H1 (cell line): Measurements from ENCODE around the gene SLC41A1. TPM values are rescaled to one million over a fixed set of nuclear protein-coding genes. Genes with fewer than 3 reads are reported as not detected.

Experiments
- ATF2 ChIP-seq: IDR thresholded peaks from 2 replicates; pipeline ENCODE4 v1.6.1; 2012; ENCODE audit warnings: low read length, inconsistent platforms
- BCL11A ChIP-seq, 2 experiments: IDR thresholded peaks; one replicate each; pipeline ENCODE4 v1.6.1; 2011; ENCODE audit warnings: low read depth in 2 of 2, low read length in 2 of 2, mild to moderate bottlenecking in 2 of 2
- CBX8 ChIP-seq: fragments of 300-800, 300-1000 bp; sonication (generic); IDR thresholded peaks from 2 replicates; pipeline ENCODE4 v1.7.1; 2016; ENCODE audit warnings: low read depth, low read length, borderline replicate concordance
- CHD1 ChIP-seq: IDR thresholded peaks from 2 replicates; pipeline ENCODE4 v1.6.1; 2012; ENCODE audit warnings: low read depth, low read length, improper control_type of control experiment
- CTCF ChIP-seq, 3 experiments: IDR thresholded peaks; 1 replicate in 2 of 3; 2 replicates in 1 of 3; pipeline versions ENCODE4 v1.5.1 to v1.6.1; 2011; ENCODE audit warnings: low read length in 3 of 3, mild to moderate bottlenecking in 3 of 3, inconsistent platforms in 2 of 3, low read depth in 1 of 3, moderate library complexity in 1 of 3; ENCODE audit not compliant: insufficient read depth in 1 of 3; ENCODE audit errors: control extremely low read depth in 1 of 3
- EP300 ChIP-seq, 2 experiments: IDR thresholded peaks; 1 replicate in 1 of 2; 2 replicates in 1 of 2; pipeline ENCODE4 v1.6.1; 2011 to 2012; ENCODE audit warnings: low read depth in 2 of 2, low read length in 2 of 2, mild to moderate bottlenecking in 2 of 2, borderline replicate concordance in 1 of 2, inconsistent platforms in 1 of 2, moderate library complexity in 1 of 2
- EZH2 ChIP-seq: fragments of 200-600 bp; sonication (generic); IDR thresholded peaks from 2 replicates; pipeline ENCODE4 v1.7.1; 2012; ENCODE audit warnings: low read depth, mild to moderate bottlenecking, moderate library complexity, low read length, inconsistent platforms; ENCODE audit not compliant: severe bottlenecking
- JUN ChIP-seq: IDR thresholded peaks from 2 replicates; pipeline ENCODE4 v1.6.1; 2011; ENCODE audit warnings: low read depth, mild to moderate bottlenecking, improper control_type of control experiment, low read length
- KDM1A ChIP-seq: fragments of 200-600, 300-600 bp; sonication (generic); IDR thresholded peaks from 2 replicates; pipeline ENCODE4 v1.7.1; 2016; ENCODE audit warnings: mild to moderate bottlenecking, low read length, borderline replicate concordance
- KDM4A ChIP-seq: IDR thresholded peaks from one replicate; pipeline ENCODE4 v1.7.1; 2012; ENCODE audit warnings: low read depth, mild to moderate bottlenecking, moderate library complexity, low read length, inconsistent platforms; ENCODE audit not compliant: severe bottlenecking
- POLR2A ChIP-seq, 2 experiments: IDR thresholded peaks; 1 replicate in 1 of 2; 2 replicates in 1 of 2; pipeline ENCODE4 v1.6.1; 2011; ENCODE audit warnings: low read depth in 2 of 2, low read length in 2 of 2, mild to moderate bottlenecking in 2 of 2; ENCODE audit errors: control extremely low read depth in 1 of 2
- RAD21 ChIP-seq, 2 experiments: IDR thresholded peaks in 1 of 2; conservative IDR thresholded peaks in 1 of 2; 2 replicates each; pipeline ENCODE4 v1.6.1; 2011; ENCODE audit warnings: low read depth in 2 of 2, low read length in 2 of 2, improper control_type of control experiment in 1 of 2, inconsistent platforms in 1 of 2, mild to moderate bottlenecking in 1 of 2, moderate library complexity in 1 of 2
- RBBP5 ChIP-seq: IDR thresholded peaks from 2 replicates; pipeline ENCODE4 v1.7.1; 2012; ENCODE audit warnings: low read depth, mild to moderate bottlenecking, inconsistent platforms, low read length, moderate library complexity, borderline replicate concordance
- SAP30 ChIP-seq: fragments of 300-600 bp; sonication (generic); IDR thresholded peaks from 2 replicates; pipeline ENCODE4 v1.7.1; 2012; ENCODE audit warnings: low read length, moderate library complexity, mild to moderate bottlenecking, inconsistent platforms; ENCODE audit not compliant: insufficient read depth, insufficient replicate concordance
- SIRT6 ChIP-seq: IDR thresholded peaks from one replicate; pipeline ENCODE4 v1.7.1; 2012; ENCODE audit warnings: low read length, inconsistent platforms
- SP1 ChIP-seq: IDR thresholded peaks from 2 replicates; pipeline ENCODE4 v1.6.1; 2011; ENCODE audit warnings: low read depth, low read length
- TAF1 ChIP-seq: IDR thresholded peaks from 2 replicates; pipeline ENCODE4 v1.6.1; 2011; ENCODE audit warnings: mild to moderate bottlenecking, low read depth, low read length
- TAF7 ChIP-seq: optimal IDR thresholded peaks from 2 replicates; pipeline ENCODE3; 2011; ENCODE audit warnings: low read depth, mild to moderate bottlenecking, inconsistent platforms, low read length, moderate library complexity, borderline replicate concordance
- polyA plus RNA-seq, 7 experiments: library from polyadenylated mRNA; depleted of rRNA in 3 of 7; stranded (reverse) in 5 of 7; unstranded in 2 of 7; fragments of >200 nt in 5 of 7; fragments of 200-250 nt in 2 of 7; gene quantifications; 1 replicate in 5 of 7; 2 replicates in 1 of 7; 4 replicates in 1 of 7; pipeline versions ENCODE4 v1.2.1 to v1.2.3, GENCODE V29; 2011 to 2013; ENCODE audit warnings: missing spikeins in 2 of 7, mixed read lengths in 2 of 7
- total RNA-seq: library from RNA; stranded (reverse); fragmentation: NEBNext Ultra II Directional; extraction: Animal tissue kit (Norgen Biotek cat#: 25700); gene quantifications from 2 replicates; pipeline ENCODE4 v1.2.1, GENCODE V29; 2021

Gene SLC41A1
- total and polyA plus RNA-seq, 2 of the 8 experiments (the other 6 are each of a cell fraction or from before 2014, with no cell fraction given) = 41.2 to 42.3 TPM

GRCh38 chr1:205750138-205751035 is 62.6 kb downstream of the SLC41A1 start, which contains the start of gene NUCKS1 (continued):
- TF ChIP-seq KDM4A (no peak), RBBP5 (no peak; the same call in 1 of the 2 replicates), RAD21 (IDR thresholded peaks at IDR 0.05 in 1 of 2, conservative IDR thresholded peaks at IDR 0.05 in 1 of 2; ENCODE audit: low read depth in 2 of 2, low read length in 2 of 2) (no peak), EZH2 (no peak), CHD1 (no peak), KDM1A (peak; percentile 99), SP1 (peak; percentile 96), ATF2 (peak; percentile 84; the same call in 1 of the 2 replicates), TAF1 (peak; percentile 91), SAP30 (no peak), SIRT6 (no peak), CTCF (IDR thresholded peaks at IDR 0.05; ENCODE audit: control extremely low read depth in 1 of 3, insufficient read depth in 1 of 3, low read depth in 1 of 3, low read length in 3 of 3) (no peak; a peak in 1 of 4 replicates), TAF7 (peak; percentile 51), JUN (no peak), POLR2A (IDR thresholded peaks at IDR 0.05; ENCODE audit: control extremely low read depth in 1 of 2, low read depth in 2 of 2, low read length in 2 of 2) (peak in 1 of 2 experiments; percentile 80; a peak in 2 of 3 replicates), BCL11A (IDR thresholded peaks at IDR 0.05; ENCODE audit: low read depth in 2 of 2, low read length in 2 of 2) (no peak), CBX8 (no peak), EP300 (IDR thresholded peaks at IDR 0.05; ENCODE audit: borderline replicate concordance in 1 of 2, low read depth in 2 of 2, low read length in 2 of 2) (peak; percentile 11 to 81; a peak in 1 of 3 replicates)
